Aorta (tissue), 5 donors: Measurements from ENCODE around the gene FCHSD1. TPM values are rescaled to one million over a fixed set of nuclear protein-coding genes. Genes with fewer than 3 reads are reported as not detected.

Experiments used
- ATAC-seq: fragments of 200-7000 bp; cut with Tn5 transposase; one replicate; pipeline ENCODE4 v1.9.1; 2022; ENCODE audit warnings: moderate library complexity; ENCODE audit not compliant: low FRiP score
- DNase-seq, 2 donors: peaks; one replicate each; pipeline ENCODE4 v3.0.0-alpha.2; 2020
- H3K27ac ChIP-seq, 2 donors: one replicate each; pipeline ENCODE4 v1.5.1; 2013; ENCODE audit warnings: low read length in 2 of 2, mild to moderate bottlenecking in 2 of 2, moderate library complexity in 2 of 2, control low read depth in 1 of 2, inconsistent platforms in 1 of 2, low read depth in 1 of 2
- H3K27me3 ChIP-seq, 2 donors: one replicate each; pipeline ENCODE4 v1.6.1; 2013; ENCODE audit warnings: control low read depth in 1 of 2, low read length in 1 of 2, mild to moderate bottlenecking in 1 of 2, moderate library complexity in 1 of 2; ENCODE audit not compliant: insufficient read depth in 2 of 2, control insufficient read depth in 1 of 2
- H3K36me3 ChIP-seq, 2 donors: one replicate each; pipeline ENCODE4 v1.6.1; 2013; ENCODE audit warnings: control low read depth in 1 of 2, low read length in 1 of 2, mild to moderate bottlenecking in 1 of 2; ENCODE audit not compliant: insufficient read depth in 2 of 2, control insufficient read depth in 1 of 2
- H3K4me1 ChIP-seq, 2 donors: one replicate each; pipeline ENCODE4 v1.6.1; 2013; ENCODE audit warnings: low read length in 2 of 2, control low read depth in 1 of 2, mild to moderate bottlenecking in 1 of 2, moderate library complexity in 1 of 2; ENCODE audit not compliant: insufficient read depth in 2 of 2, control insufficient read depth in 1 of 2
- H3K4me3 ChIP-seq, 2 donors: one replicate each; pipeline ENCODE4 v1.5.1; 2013; ENCODE audit warnings: low read length in 2 of 2, control low read depth in 1 of 2, mild to moderate bottlenecking in 1 of 2
- H3K9me3 ChIP-seq: one replicate; pipeline ENCODE4 v1.6.1; 2013; ENCODE audit warnings: mild to moderate bottlenecking, low read length; ENCODE audit not compliant: control insufficient read depth
- WGBS, 2 donors: extraction: QIAGEN DNeasy Blood & Tissue Kit; methylation state at CpG; one replicate each; pipeline ENCODE4 v1.1.7; 2013; 5-methylcytosine and 5-hydroxymethylcytosine counted together
- intact Hi-C, 2 donors: fragments of 100-400 bp; cut with DNase I; formaldehyde crosslinking; loops; one replicate each; pipeline versions ENCODE4 v1.14.2 to v1.15.0; 2022
- polyA plus RNA-seq, 2 donors: library from polyadenylated mRNA; stranded (reverse); fragments of 200-250 nt; gene quantifications; one replicate each; pipeline ENCODE4 v1.2.3, GENCODE V29; 2013
- total RNA-seq, 2 donors: library from RNA; stranded (reverse); fragmentation: NEBNext Ultra II Directional; extraction: Animal tissue kit (Norgen Biotek cat#: 25700); gene quantifications; one replicate each; pipeline ENCODE4 v1.2.1, GENCODE V29; 2021
- donor health status: healthy with polysubstance abuse.
- donor health status: Bipolar disorder and iron deficiency.
- donor health status: DM: no; HTN: no; CAD: no.
- donor health status: DM: no; HTN: no; CAD: no.
- donor health status: DM: yes; HTN: yes; CAD: no.

FCHSD1 gene
- total and polyA plus RNA-seq, 4 donors: 9.4 to 59.7 (median 40.2) TPM

DNA sequence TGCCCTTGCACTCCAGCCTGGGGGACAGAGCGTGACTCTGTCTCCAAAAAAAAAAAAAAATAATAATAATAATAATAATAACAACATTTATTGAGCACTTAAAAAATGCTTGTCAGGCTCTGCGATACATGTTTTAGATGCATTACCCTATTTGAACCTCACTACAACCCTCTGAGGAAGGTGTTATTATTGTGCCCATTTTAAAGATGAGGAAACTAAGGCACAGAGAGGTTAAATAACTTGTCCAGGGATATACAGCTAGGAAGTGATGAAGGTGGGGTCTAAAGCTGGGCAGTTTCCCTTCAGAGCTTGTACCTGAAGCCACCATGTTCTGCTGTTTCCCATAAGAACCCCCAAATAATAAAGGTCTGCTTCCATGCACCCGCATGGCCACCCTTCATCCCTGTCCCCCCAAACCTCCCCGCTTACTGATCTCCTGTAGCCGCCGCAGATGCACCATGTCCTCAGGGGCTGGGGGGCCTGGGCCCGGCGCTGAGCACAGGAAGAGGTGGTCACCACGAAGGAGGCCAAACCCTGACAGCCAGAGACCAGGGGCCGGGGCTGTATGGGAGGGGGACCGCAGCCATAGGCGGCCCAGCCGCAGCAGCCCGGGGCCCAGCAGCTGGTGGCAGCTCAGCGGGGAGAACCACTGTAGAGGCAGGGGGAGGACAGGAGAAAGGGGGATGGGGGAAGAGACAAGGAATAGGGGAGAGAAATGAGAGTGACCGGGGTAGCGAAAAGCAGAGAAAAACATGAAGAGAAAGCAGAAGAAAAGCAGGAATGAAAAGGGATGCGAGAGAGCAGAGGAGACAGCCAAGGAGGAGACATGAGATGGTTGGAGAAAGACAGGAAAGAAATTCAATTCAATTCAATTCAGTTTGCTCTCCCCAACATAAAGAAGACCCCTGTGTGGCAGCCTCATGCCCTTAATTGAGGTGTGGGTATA lies 15.1 kb upstream of the FCHSD1 start:
- no peak for DNase-seq
- Histone ChIP-seq H3K27me3 (no peaks in the 10 kb centered on the region), H3K4me1 (no peaks in the 10 kb centered on the region), H3K9me3 (no peaks in the 10 kb centered on the region), H3K4me3 (no peak overlapping the region), H3K36me3 (no peaks in the 10 kb centered on the region), H3K27ac (no peak overlapping the region)
- no peak for ATAC-seq
- intact Hi-C loops: no loop called here
- 88 to 89% methylated on average over 18 of the region's 18 CpGs for WGBS, 2 donors

DNA sequence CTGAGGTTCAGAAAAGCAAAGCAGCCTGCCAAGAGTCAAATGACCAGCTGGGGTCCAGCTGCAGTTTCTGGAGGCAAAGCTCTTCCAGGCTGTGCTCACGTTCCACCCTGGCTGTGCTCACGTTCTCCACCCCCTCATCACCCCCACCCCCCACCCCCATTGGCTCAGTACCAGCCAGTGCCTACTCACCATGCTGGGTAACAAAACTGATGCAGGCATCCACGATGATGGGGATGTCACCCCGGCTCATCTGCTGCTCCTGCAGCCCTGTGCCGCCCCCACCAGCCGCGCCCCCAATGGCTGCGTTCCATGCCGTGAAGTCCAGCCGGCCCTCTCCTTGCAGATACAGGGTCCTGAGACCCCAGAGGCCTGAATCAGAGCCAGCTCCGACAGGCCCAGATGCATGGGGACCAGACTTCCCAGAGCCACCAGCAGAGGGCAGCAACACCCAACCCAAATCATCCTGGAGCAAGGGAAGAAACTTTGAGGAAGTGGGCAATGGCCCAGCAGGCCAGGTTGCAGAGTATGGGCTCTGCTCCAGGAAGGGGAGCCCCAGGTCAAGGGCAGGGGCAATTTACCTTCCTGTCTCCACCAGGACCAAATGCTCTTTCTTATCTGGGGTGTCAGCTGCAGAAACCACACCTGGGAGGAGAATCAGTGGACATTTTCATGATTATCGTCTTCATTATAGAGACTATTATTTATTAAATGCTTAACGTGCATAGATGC lies 13.7 kb upstream of the FCHSD1 start:
- ATAC-seq: peak; percentile 86
- no peaks in the 10 kb centered on the region for H3K36me3 ChIP-seq

DNA sequence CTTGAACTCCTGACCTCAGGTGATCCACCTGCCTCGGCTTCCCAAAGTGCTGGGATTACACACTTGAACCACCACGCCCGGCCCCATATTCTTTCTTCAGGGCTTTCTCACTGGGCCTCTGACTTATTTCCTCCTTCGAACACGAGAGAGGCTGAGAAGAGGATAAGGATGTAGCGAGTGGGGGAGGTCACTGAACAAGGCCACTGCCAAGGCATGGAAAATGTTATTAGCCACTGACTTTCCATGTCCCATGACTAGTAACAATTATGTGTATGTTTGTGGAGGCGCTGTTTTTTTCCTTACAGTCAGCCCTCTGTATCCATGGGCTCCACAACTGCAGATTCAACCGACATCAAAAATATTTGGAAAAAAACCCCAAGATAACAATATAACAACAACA lies 12.3 kb upstream of the FCHSD1 start:
- Histone ChIP-seq H3K9me3 (no peaks in the 10 kb centered on the region), H3K36me3 (no peaks in the 10 kb centered on the region), H3K4me1 (no peaks in the 10 kb centered on the region), H3K27ac (no peak overlapping the region), H3K4me3 (no peak overlapping the region), H3K27me3 (no peaks in the 10 kb centered on the region)
- intact Hi-C loops: no loop called here
- no peak for ATAC-seq
- WGBS, 2 donors: 94% methylated on average over 8 of the region's 8 CpGs
- no peak for DNase-seq

More for the DNA sequence above, 13.7 kb upstream of the FCHSD1 start:
- Histone ChIP-seq H3K4me3 (no peak overlapping the region), H3K27ac (no peak overlapping the region), H3K4me1 (no peaks in the 10 kb centered on the region), H3K9me3 (no peaks in the 10 kb centered on the region), H3K27me3 (no peaks in the 10 kb centered on the region)
- intact Hi-C loops: no loop called here
- WGBS, 2 donors: 35 to 38% methylated on average over 13 of the region's 13 CpGs
- DNase-seq: peak; percentile 84 to 92

DNA sequence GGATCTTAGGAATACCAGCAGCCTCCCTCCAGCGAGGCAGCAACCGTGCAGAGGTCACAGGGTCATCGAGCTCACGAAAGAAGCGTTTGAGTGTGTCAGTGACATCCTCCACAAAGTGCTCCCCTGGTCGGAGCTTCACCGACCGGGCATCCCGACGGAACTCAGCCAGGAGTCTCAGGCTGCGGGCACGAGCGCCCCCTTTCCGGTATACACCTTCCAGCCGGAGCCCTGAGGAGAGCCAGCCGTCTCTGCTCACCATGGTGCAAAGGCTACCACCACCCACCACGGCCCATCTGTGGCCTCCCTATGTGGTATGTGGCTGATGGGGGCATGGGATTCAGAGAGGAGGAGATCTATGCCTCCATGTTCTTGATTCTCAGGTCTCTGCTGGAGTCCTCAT lies 10.8 kb upstream of the FCHSD1 start:
- ATAC-seq: no peak
- Histone ChIP-seq H3K4me1 (no peaks in the 10 kb centered on the region), H3K27ac (no peak overlapping the region), H3K9me3 (no peaks in the 10 kb centered on the region), H3K4me3 (no peak overlapping the region), H3K27me3 (no peaks in the 10 kb centered on the region), H3K36me3 (no peaks in the 10 kb centered on the region)
- intact Hi-C loops: no loop called here
- WGBS, 2 donors: 86 to 87% methylated on average over 17 of the region's 17 CpGs
- DNase-seq: no peak

DNA sequence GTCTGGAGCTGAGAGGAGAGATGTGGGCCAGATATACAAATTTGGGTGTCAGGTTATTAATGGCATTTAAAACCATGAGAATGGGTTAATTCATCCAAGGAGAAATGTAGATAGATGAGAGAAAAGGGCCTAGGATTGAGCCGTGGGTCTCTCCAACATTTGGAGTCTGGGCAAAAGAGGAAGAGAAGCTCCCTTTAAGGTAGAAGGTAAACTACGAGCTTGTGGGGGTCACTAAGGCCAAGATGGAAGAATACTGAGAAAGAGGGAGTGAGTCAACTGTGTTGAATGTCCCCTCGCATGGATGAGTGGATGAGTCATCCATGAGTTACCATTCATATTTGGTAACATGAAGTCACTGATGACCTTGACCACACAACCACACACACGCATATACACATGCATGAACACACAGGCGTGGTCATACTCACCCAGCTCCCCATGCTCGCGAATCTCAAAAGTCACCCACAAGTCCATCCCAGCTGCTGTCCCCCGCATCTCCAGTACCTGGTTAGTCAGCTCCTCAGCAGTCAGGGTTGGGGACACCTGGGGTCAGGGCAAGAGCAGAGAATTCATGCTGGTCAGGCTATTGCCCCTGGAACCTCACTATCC lies 6.8 kb upstream of the FCHSD1 start:
- H3K4me1 ChIP-seq: no peaks in the 10 kb centered on the region
- H3K27ac ChIP-seq: no peak overlapping the region
- no peaks in the 10 kb centered on the region for H3K9me3 ChIP-seq
- intact Hi-C loops: no loop called here
- 79 to 89% methylated on average over 8 of the region's 8 CpGs for WGBS, 2 donors
- no peak overlapping the region for H3K4me3 ChIP-seq
- H3K36me3 ChIP-seq: no peaks in the 10 kb centered on the region
- no peaks in the 10 kb centered on the region for H3K27me3 ChIP-seq
- no peak for DNase-seq
- no peak for ATAC-seq

DNA sequence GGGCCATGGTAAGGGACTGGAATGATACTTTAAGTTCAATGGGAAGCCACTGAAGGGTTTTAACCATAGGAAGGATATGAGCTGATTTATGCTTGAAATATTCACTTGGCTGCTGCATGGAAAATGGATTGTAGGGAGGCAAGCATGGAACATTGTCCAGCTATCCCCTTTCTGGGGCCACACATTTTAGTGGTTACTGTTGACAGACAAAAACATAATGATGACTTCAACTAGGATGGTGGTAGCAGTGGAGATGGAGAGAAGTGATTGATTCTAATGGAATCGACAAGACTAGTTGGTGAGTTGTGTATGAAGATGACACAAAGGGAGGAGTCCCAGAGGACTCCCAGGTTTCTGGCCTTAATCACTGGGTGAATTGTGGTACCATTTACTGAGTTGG lies 6.2 kb upstream of the FCHSD1 start:
- Histone ChIP-seq H3K9me3 (no peaks in the 10 kb centered on the region), H3K27me3 (no peaks in the 10 kb centered on the region), H3K4me3 (no peak overlapping the region), H3K27ac (no peak overlapping the region), H3K4me1 (no peaks in the 10 kb centered on the region), H3K36me3 (no peaks in the 10 kb centered on the region)
- intact Hi-C loops: no loop called here
- 92 to 94% methylated on average over 1 of the region's 1 CpG for WGBS, 2 donors
- no peak for DNase-seq
- ATAC-seq: no peak

DNA sequence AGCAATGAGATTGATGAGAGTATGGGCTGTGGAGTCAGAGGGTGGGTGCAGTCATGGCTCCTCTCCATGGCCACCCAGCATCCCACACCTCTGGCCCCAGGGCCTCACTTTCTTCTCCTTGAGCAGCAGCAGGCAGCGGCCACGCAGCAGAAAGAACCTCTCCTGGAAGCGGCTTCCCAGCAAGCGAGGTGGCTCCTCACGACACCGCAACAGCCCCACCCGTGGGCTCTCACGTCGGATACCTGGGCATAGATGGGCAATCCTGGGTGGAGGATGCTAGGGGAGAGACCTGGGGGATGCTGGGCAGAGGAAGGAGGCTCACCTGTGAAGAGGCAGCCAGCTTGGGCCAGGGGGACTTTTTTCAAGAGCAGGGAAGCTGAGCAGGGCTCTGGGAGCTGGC lies 5.2 kb upstream of the FCHSD1 start:
- DNase-seq (no peak), ATAC-seq (no peak)
- no peaks in the 10 kb centered on the region for H3K36me3 ChIP-seq
- H3K4me3 ChIP-seq: no peak overlapping the region
- H3K27ac ChIP-seq: no peak overlapping the region
- intact Hi-C loops: no loop called here
- no peaks in the 10 kb centered on the region for H3K4me1 ChIP-seq
- H3K9me3 ChIP-seq: no peaks in the 10 kb centered on the region
- no peaks in the 10 kb centered on the region for H3K27me3 ChIP-seq
- WGBS, 2 donors: 93% methylated on average over 9 of the region's 9 CpGs

DNA sequence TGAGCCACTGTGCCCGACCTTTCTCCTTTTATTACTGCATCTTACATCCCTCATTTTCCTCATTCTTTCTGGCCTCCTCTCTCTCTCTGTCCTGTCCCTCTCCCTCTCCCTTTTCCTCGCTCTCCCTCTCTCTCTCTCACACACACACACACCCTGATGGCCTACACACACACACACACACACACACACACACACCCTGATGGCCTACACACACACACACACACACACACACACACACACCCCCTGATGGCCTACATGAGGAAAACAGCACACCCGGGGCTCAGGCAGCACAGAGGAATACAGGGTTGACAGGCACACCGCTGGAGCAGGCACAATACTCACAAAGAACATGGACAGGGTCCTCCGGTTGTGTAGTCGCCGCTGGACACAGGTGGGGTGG lies 3.8 kb upstream of the FCHSD1 start:
- Histone ChIP-seq H3K9me3 (no peaks in the 10 kb centered on the region), H3K27ac (no peak overlapping the region), H3K27me3 (no peaks in the 10 kb centered on the region), H3K4me3 (no peak overlapping the region), H3K4me1 (no peaks in the 10 kb centered on the region), H3K36me3 (no peaks in the 10 kb centered on the region)
- ATAC-seq (no peak), DNase-seq (no peak)
- intact Hi-C loops: no loop called here
- 88 to 90% methylated on average over 6 to 7 of the region's 7 CpGs for WGBS, 2 donors
